Gastroesophageal sphincter (tissue), 4 donors: ENCODE data around the gene PARD6G. TPM values are rescaled to one million over a fixed set of nuclear protein-coding genes. Genes with fewer than 3 reads are reported as not detected.

Source experiments
- ATAC-seq: fragments of 150-250 bp; one replicate; pipeline ENCODE4 v1.9.1; 2016; ENCODE audit warnings: mild to moderate bottlenecking, moderate library complexity
- H3K27ac ChIP-seq, 4 donors: fragments of 200-600 bp; sonication (generic) in 3 of 4; 1 replicate in 3 of 4; 2 replicates in 1 of 4; pipeline ENCODE4 v1.5.1; 2016 to 2019
- H3K27me3 ChIP-seq: fragments of 200-600 bp; sonication (generic); one replicate; pipeline ENCODE4 v1.5.1; 2019
- H3K36me3 ChIP-seq, 2 donors: fragments of 200-600 bp; sonication (generic); one replicate each; pipeline ENCODE4 v1.5.1; 2019; ENCODE audit warnings: control low read depth in 1 of 2
- H3K4me1 ChIP-seq, 3 donors: fragments of 200-600 bp; sonication (generic); 1 replicate in 2 of 3; 2 replicates in 1 of 3; pipeline ENCODE4 v1.5.1; 2016 to 2019; ENCODE audit warnings: control low read depth in 2 of 3
- H3K4me3 ChIP-seq, 2 donors: fragments of 200-600 bp; sonication (generic); one replicate each; pipeline ENCODE4 v1.5.1; 2019; ENCODE audit warnings: mild to moderate bottlenecking in 1 of 2, moderate library complexity in 1 of 2
- H3K9me3 ChIP-seq, 3 donors: fragments of 200-600 bp; sonication (generic); one replicate each; pipeline ENCODE4 v1.5.1; 2017 to 2019; ENCODE audit warnings: control low read depth in 2 of 3
- EP300 ChIP-seq: sonication (generic); formaldehyde crosslinking; IDR thresholded peaks from one replicate; pipeline ENCODE4 v1.6.1; 2017; ENCODE audit warnings: antibody characterized with exemption, mild to moderate bottlenecking
- POLR2A ChIP-seq, 2 donors: fragments of 450-650 bp; IDR thresholded peaks; one replicate each; pipeline ENCODE4 v1.6.1; 2017; ENCODE audit warnings: antibody characterized with exemption in 2 of 2, mild to moderate bottlenecking in 2 of 2, moderate library complexity in 1 of 2
- POLR2AphosphoS5 ChIP-seq: sonication (generic); formaldehyde crosslinking; IDR thresholded peaks from one replicate; pipeline ENCODE4 v1.6.1; 2017; ENCODE audit warnings: antibody characterized with exemption
- whole genome bisulfite sequencing, 2 donors: methylation state at CpG; one replicate each; pipeline ENCODE4 v1.1.5; 2018; ENCODE audit warnings: low coverage in 1 of 2; 5-methylcytosine and 5-hydroxymethylcytosine counted together
- total RNA-seq, 4 donors: library from RNA; depleted of rRNA; stranded (reverse); fragments of >200 nt; gene quantifications; one replicate each; pipeline ENCODE4 v1.1.0, GENCODE V29; 2016
- TF ChIP-seq, protein P1 (sequence below), 4 experiments: fragments of 200-600 bp in 2 of 4; fragments of 450-650 bp in 2 of 4; sonication (generic) in 1 of 4; IDR thresholded peaks; one replicate each; pipeline ENCODE4 v1.5.1; 2017 to 2019; ENCODE audit warnings: antibody characterized with exemption in 4 of 4, mild to moderate bottlenecking in 2 of 4, moderate library complexity in 2 of 4

The PARD6G gene
- total RNA-seq, 4 donors from 2014 or later = 3.7 to 14.0 (median 8.6) TPM

DNA sequence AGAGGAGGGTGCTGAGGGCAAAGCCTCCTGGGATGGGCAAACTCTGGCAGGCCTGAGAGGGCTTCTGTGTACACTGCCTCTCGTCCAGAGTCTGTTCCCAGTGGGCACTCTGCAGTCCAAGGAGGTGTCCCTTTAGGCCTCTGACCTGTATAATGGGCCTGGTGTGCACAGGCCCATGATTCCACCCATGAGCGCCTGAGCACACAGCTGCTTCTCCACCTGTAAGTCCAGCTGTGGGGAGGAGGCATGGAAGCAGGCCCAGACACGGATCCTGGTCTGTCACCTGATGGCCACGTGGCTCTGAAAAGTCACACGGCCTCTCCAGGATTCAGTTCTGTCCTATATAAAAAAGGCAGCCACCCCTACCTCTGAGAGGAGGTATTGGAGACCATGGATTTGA is 57.0 kb downstream of the PARD6G start:
- WGBS, 2 donors = 100% methylated on average over 1 of the region's 5 CpGs; no CpG with 5 or more reads in 1 of the 2 donors
- ATAC-seq = no peak

DNA sequence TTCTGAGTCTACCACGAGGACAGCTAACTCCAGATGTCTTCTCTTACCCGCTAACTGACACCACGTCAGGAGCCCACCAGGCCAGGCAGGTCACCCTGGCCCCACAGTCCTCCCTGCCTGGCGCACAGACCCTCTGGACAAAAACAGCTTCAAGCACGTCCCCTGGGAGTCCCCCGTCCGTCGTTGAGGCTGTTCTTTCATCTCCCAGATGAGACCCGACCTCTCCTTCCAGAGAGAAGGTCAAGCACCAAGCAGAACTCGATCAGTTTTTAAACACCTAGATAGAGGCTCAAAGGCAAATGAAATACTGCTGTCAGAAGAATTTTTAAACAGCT is 57.8 kb downstream of the PARD6G start:
- H3K27me3 ChIP-seq = no peaks in the 10 kb centered on the region
- no peaks in the 10 kb centered on the region for H3K4me1 ChIP-seq
- no peak for ATAC-seq
- 43 to 47% methylated on average over 1 to 3 of the region's 10 CpGs for WGBS, 2 donors
- H3K4me3 ChIP-seq = no peak overlapping the region
- H3K36me3 ChIP-seq = no peaks in the 10 kb centered on the region
- TF ChIP-seq, protein P1, sequence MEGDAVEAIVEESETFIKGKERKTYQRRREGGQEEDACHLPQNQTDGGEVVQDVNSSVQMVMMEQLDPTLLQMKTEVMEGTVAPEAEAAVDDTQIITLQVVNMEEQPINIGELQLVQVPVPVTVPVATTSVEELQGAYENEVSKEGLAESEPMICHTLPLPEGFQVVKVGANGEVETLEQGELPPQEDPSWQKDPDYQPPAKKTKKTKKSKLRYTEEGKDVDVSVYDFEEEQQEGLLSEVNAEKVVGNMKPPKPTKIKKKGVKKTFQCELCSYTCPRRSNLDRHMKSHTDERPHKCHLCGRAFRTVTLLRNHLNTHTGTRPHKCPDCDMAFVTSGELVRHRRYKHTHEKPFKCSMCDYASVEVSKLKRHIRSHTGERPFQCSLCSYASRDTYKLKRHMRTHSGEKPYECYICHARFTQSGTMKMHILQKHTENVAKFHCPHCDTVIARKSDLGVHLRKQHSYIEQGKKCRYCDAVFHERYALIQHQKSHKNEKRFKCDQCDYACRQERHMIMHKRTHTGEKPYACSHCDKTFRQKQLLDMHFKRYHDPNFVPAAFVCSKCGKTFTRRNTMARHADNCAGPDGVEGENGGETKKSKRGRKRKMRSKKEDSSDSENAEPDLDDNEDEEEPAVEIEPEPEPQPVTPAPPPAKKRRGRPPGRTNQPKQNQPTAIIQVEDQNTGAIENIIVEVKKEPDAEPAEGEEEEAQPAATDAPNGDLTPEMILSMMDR (IDR thresholded peaks at IDR 0.05) = no peak
- TF ChIP-seq POLR2A (IDR thresholded peaks at IDR 0.05) (no peak), EP300 (no peak), POLR2AphosphoS5 (no peak)
- no peaks in the 10 kb centered on the region for H3K9me3 ChIP-seq
- H3K27ac ChIP-seq = no peak overlapping the region

More for the DNA sequence above, 57.0 kb downstream of the PARD6G start:
- TF ChIP-seq EP300 (no peak), POLR2AphosphoS5 (no peak), POLR2A (IDR thresholded peaks at IDR 0.05) (no peak)
- TF ChIP-seq, protein P1 (IDR thresholded peaks at IDR 0.05) = no peak
- Histone ChIP-seq H3K36me3 (no peaks in the 10 kb centered on the region), H3K9me3 (no peaks in the 10 kb centered on the region), H3K4me3 (no peak overlapping the region), H3K27me3 (no peaks in the 10 kb centered on the region), H3K27ac (no peak overlapping the region), H3K4me1 (no peaks in the 10 kb centered on the region)

DNA sequence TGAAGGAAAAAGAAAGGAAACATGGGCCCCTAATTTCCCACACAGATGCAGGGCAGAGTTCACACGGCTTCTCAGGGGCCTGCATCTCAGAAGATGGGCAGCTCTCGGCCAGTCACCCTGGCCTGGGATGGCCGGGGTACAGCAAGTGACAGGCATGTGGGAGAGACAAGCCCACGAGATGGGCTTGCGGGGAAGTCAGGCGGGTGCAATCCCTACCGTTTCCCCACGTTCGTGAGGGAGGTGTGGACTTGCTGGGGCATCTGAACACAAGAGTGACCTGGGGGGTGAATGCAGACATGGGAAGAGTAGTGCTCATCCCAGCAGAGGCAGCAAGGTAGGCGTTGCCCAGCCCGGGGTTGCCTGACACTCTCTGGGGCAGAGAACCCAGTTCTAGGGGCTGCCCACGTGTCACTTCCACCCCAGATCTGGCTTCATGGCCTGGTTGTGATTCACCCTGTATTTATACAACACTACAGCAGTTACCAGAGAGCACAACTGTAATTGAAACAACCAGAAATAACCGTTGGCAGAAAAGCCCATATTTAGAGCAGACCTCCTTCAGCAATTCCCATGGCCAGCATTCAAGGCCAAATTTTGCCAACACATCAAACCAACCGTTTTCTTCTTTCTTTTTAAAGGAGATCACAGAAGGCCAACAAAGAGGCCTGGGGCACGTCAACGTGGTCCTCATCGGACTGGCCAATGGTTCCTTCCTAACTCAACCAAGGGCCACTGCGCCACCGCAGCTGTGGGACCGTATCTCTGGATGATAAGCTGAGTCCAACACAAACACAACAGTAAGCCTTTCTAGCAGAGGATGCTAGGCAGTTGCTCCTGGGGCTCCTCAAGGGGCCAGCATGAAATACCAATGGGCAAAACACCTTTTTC is 58.4 kb downstream of the PARD6G start:
- Histone ChIP-seq H3K4me1 (no peaks in the 10 kb centered on the region), H3K4me3 (no peak overlapping the region), H3K36me3 (no peaks in the 10 kb centered on the region), H3K27ac (no peak overlapping the region), H3K9me3 (no peaks in the 10 kb centered on the region), H3K27me3 (no peaks in the 10 kb centered on the region)
- TF ChIP-seq EP300 = no peak
- TF ChIP-seq, protein P1 (IDR thresholded peaks at IDR 0.05) = no peak
- no peak for TF ChIP-seq POLR2AphosphoS5
- TF ChIP-seq POLR2A (IDR thresholded peaks at IDR 0.05) = no peak
- no peak for ATAC-seq
- WGBS, 2 donors = 71 to 88% methylated on average over 4 to 7 of the region's 20 CpGs

DNA sequence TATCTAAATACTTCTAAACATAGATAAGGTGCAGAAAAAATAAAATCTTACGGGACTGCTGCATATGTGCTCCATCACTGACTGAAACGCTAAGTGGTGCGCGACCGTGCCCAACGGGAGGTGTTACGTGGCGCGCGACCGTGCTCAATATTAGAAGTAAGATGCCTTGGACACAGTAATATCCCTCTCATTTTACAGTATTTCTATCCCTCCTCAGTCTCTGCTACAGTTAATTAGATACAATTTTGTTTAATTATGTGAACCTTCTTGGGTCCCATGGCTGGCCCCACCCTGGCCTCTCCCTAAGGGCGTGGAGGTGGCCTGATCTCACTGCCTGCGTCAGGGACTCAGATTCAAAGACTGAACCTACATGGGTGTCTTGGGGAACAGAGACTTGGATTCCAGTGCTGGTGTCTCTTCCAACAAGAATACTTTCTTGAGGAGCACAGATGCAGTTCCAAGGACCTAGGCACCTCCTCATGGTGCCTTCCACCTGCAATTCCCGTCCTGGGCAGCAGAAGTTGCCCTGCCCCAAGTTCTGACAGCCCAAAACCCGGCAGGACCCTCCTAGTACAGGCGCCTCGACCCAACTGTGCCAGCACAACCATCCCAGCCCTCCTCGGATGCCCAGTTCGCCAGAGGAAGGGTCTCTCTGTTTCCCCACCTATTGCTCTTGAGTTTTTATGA is 59.2 kb downstream of the PARD6G start:
- no peaks in the 10 kb centered on the region for H3K9me3 ChIP-seq
- TF ChIP-seq, protein P1 (IDR thresholded peaks at IDR 0.05) = no peak
- TF ChIP-seq POLR2A (IDR thresholded peaks at IDR 0.05) (no peak), POLR2AphosphoS5 (no peak), EP300 (no peak)
- no peaks in the 10 kb centered on the region for H3K4me1 ChIP-seq
- H3K4me3 ChIP-seq = no peak overlapping the region
- no peak for ATAC-seq
- no peak overlapping the region for H3K27ac ChIP-seq
- H3K36me3 ChIP-seq = no peaks in the 10 kb centered on the region
- H3K27me3 ChIP-seq = no peaks in the 10 kb centered on the region
- 95% methylated on average over 10 to 11 of the region's 19 CpGs for WGBS, 2 donors
